ENCODE results near the gene FAM13A. TPM values are rescaled to one million over a fixed set of nuclear protein-coding genes. Genes with fewer than 3 reads are reported as not detected.

The FAM13A gene
- total and polyA plus RNA-seq, 2 of the 13 experiments (the other 11 are each of a cell fraction or from before 2014, with no cell fraction given) = 1.2 to 36.2 TPM

DNA sequence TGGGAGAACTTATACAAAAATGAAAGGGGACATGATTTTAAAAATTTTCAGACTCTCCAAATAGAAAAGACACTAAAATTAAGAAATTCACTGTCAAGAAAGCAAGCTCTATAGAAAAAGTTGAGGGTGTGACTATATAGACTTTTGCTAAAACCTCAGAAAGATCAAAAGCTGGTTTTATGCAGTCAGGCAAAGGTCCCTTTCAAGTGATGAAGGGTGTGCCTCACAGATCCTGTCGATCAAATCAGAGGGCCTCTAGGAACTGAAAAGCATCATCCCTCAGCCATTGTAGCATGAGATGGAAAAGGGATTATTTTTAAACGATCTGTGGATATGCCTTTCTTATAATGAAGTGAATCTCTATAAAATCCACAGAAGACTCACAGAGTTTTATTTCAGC is 116.5 kb downstream of the FAM13A start:
- BruUV-seq (replicated peaks) = no TSS peak
- Histone ChIP-seq H3K27ac (ENCODE audit: extremely low read length, insufficient read depth, low read length) (no peak overlapping the region), H3K9ac (ENCODE audit: insufficient read depth, low read depth, low read length) (no peak overlapping the region), H3K36me3 (replicated peaks in 1 of 2; ENCODE audit: control insufficient read depth in 1 of 2, insufficient read depth in 2 of 2, low read length in 2 of 2) (no peaks in the 10 kb centered on the region), H3K4me1 (ENCODE audit: insufficient read depth, low read length) (no peaks in the 10 kb centered on the region), H3K27me3 (ENCODE audit: control insufficient read depth in 1 of 2, insufficient read depth in 2 of 2, low read length in 2 of 2) (no peaks in the 10 kb centered on the region), H2AFZ (ENCODE audit: low read length) (no peak overlapping the region), H3K79me2 (ENCODE audit: insufficient read depth, low read length) (no peaks in the 10 kb centered on the region), H4K20me1 (ENCODE audit: insufficient read depth, low read length) (no peaks in the 10 kb centered on the region), H3K4me2 (ENCODE audit: low read depth, low read length) (no peak overlapping the region), H3K4me3 (replicated peaks in 1 of 3; ENCODE audit: insufficient read depth in 1 of 3, low read depth in 2 of 3, low read length in 3 of 3) (no peak overlapping the region), H3K9me3 (ENCODE audit: low read length) (no peaks in the 10 kb centered on the region)
- POLR2A ChIA-PET = no interaction called here
- intact Hi-C loops (cut with micrococcal nuclease; ENCODE audit: unreplicated experiment) = no loop called here
- ATAC-seq = no peak
- in situ Hi-C loops (cut with HindIII; ENCODE audit: extremely low pct_ligation_motif_present, low pct_unique_long_range_greater_than_20kb) = no loop called here
- WGBS (ENCODE audit: low lambda C conversion rate) = 17% methylated on average over 2 of the region's 2 CpGs
- DNase-seq (ENCODE audit: low spot score) = no peak
- FAIRE-seq = no peak
- no peak for TF ChIP-seq TFAP4 (IDR thresholded peaks at IDR 0.05; ENCODE audit: borderline replicate concordance, low read depth)
- TF ChIP-seq, protein P1, sequence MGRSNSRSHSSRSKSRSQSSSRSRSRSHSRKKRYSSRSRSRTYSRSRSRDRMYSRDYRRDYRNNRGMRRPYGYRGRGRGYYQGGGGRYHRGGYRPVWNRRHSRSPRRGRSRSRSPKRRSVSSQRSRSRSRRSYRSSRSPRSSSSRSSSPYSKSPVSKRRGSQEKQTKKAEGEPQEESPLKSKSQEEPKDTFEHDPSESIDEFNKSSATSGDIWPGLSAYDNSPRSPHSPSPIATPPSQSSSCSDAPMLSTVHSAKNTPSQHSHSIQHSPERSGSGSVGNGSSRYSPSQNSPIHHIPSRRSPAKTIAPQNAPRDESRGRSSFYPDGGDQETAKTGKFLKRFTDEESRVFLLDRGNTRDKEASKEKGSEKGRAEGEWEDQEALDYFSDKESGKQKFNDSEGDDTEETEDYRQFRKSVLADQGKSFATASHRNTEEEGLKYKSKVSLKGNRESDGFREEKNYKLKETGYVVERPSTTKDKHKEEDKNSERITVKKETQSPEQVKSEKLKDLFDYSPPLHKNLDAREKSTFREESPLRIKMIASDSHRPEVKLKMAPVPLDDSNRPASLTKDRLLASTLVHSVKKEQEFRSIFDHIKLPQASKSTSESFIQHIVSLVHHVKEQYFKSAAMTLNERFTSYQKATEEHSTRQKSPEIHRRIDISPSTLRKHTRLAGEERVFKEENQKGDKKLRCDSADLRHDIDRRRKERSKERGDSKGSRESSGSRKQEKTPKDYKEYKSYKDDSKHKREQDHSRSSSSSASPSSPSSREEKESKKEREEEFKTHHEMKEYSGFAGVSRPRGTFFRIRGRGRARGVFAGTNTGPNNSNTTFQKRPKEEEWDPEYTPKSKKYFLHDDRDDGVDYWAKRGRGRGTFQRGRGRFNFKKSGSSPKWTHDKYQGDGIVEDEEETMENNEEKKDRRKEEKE (IDR thresholded peaks at IDR 0.05) = no peak
- CTCF ChIA-PET (ENCODE audit: low intra/inter-chr PET ratio, low total read pairs) = no interaction called here

DNA sequence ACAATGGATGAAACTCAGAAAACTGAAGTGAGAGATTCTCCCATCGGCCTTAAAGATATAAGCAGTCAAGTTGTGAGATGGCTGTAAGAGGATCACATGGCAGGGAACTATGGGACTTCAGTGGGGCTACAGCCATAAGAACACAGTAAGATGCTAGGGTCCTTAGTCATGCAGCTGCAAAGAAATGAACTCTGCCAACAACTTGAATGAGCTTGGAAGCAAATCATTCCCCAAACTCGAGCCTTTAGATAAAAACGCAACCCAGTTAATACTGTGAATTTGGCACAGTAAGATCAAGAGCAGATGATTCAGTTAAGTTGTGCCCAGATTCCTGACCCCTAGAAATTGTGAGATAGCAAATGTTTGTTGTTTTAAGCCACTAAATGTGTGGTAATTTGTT is 117.3 kb downstream of the FAM13A start:
- Histone ChIP-seq H3K4me1 (ENCODE audit: insufficient read depth, low read length) (no peaks in the 10 kb centered on the region), H3K4me3 (replicated peaks in 1 of 3; ENCODE audit: insufficient read depth in 1 of 3, low read depth in 2 of 3, low read length in 3 of 3) (no peak overlapping the region), H3K4me2 (ENCODE audit: low read depth, low read length) (no peak overlapping the region), H4K20me1 (ENCODE audit: insufficient read depth, low read length) (no peaks in the 10 kb centered on the region), H3K79me2 (ENCODE audit: insufficient read depth, low read length) (no peaks in the 10 kb centered on the region), H3K9me3 (ENCODE audit: low read length) (no peaks in the 10 kb centered on the region), H3K36me3 (replicated peaks in 1 of 2; ENCODE audit: control insufficient read depth in 1 of 2, insufficient read depth in 2 of 2, low read length in 2 of 2) (no peaks in the 10 kb centered on the region), H3K27ac (ENCODE audit: extremely low read length, insufficient read depth, low read length) (no peak overlapping the region), H3K27me3 (ENCODE audit: control insufficient read depth in 1 of 2, insufficient read depth in 2 of 2, low read length in 2 of 2) (no peaks in the 10 kb centered on the region), H2AFZ (ENCODE audit: low read length) (no peak overlapping the region), H3K9ac (ENCODE audit: insufficient read depth, low read depth, low read length) (no peak overlapping the region)
- FAIRE-seq = no peak
- in situ Hi-C loops (cut with HindIII; ENCODE audit: extremely low pct_ligation_motif_present, low pct_unique_long_range_greater_than_20kb) (no loop called here), intact Hi-C loops (cut with micrococcal nuclease; ENCODE audit: unreplicated experiment) (no loop called here)
- ATAC-seq = no peak
- POLR2A ChIA-PET = no interaction called here
- no peak for DNase-seq (ENCODE audit: low spot score)
- no TSS peak for BruUV-seq (replicated peaks)
- CTCF ChIA-PET (ENCODE audit: low intra/inter-chr PET ratio, low total read pairs) = no interaction called here
- 42% methylated on average over 3 of the region's 3 CpGs for WGBS (ENCODE audit: low lambda C conversion rate)
- no peak for TF ChIP-seq ZNF256 (CRISPR knock-in tag; conservative IDR thresholded peaks at IDR 0.05)
- TF ChIP-seq TRIM24 (CRISPR knock-in tag; IDR thresholded peaks at IDR 0.05) = no peak
- TF ChIP-seq ZFP1 (CRISPR knock-in tag; IDR thresholded peaks at IDR 0.05) = no peak
- TF ChIP-seq ZNF496 (CRISPR knock-in tag; IDR thresholded peaks at IDR 0.05; ENCODE audit: insufficient replicate concordance) = no peak
- no peak for TF ChIP-seq ZKSCAN8 (CRISPR knock-in tag; IDR thresholded peaks at IDR 0.05; ENCODE audit: borderline replicate concordance)
- no peak for TF ChIP-seq HDAC1 (CRISPR knock-in tag; IDR thresholded peaks at IDR 0.05)
- TF ChIP-seq, protein P2, sequence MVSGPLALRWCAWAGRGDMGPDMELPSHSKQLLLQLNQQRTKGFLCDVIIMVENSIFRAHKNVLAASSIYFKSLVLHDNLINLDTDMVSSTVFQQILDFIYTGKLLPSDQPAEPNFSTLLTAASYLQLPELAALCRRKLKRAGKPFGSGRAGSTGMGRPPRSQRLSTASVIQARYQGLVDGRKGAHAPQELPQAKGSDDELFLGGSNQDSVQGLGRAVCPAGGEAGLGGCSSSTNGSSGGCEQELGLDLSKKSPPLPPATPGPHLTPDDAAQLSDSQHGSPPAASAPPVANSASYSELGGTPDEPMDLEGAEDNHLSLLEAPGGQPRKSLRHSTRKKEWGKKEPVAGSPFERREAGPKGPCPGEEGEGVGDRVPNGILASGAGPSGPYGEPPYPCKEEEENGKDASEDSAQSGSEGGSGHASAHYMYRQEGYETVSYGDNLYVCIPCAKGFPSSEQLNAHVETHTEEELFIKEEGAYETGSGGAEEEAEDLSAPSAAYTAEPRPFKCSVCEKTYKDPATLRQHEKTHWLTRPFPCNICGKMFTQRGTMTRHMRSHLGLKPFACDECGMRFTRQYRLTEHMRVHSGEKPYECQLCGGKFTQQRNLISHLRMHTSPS (CRISPR knock-in tag; IDR thresholded peaks at IDR 0.05; ENCODE audit: low read depth) = no peak
- no peak for TF ChIP-seq SMAD3 (CRISPR knock-in tag; IDR thresholded peaks at IDR 0.05)
- TF ChIP-seq ZNF660 (CRISPR knock-in tag; IDR thresholded peaks at IDR 0.05; ENCODE audit: borderline replicate concordance, low read depth) = no peak
- TF ChIP-seq GLI4 (CRISPR knock-in tag; IDR thresholded peaks at IDR 0.05; ENCODE audit: borderline replicate concordance) = no peak
- TF ChIP-seq KLF9 (CRISPR knock-in tag; IDR thresholded peaks at IDR 0.05; ENCODE audit: low read depth) = no peak
- no peak for TF ChIP-seq RAD51 (IDR thresholded peaks at IDR 0.05; ENCODE audit: borderline replicate concordance)
- TF ChIP-seq ZNF775 (CRISPR knock-in tag; IDR thresholded peaks at IDR 0.05; ENCODE audit: borderline replicate concordance) = no peak
